Measurements from ENCODE around the gene DIP2B. TPM values are rescaled to one million over a fixed set of nuclear protein-coding genes. Genes with fewer than 3 reads are reported as not detected.

DIP2B gene
- total RNA-seq, 1 donor from 2014 or later: 45.1 TPM

GRCh38 chr12:50746431-50746830, 241.6 kb downstream of the DIP2B start:
- no peak for TF ChIP-seq CTCF (IDR thresholded peaks at IDR 0.05; ENCODE audit: unreplicated experiment)
- Mint-ChIP-seq H3K36me3 (ENCODE audit: low read depth, unreplicated experiment) (peaks cover 26% of the 10 kb centered on the region), H3K9me3 (ENCODE audit: unreplicated experiment) (no peaks in the 10 kb centered on the region), H3K4me1 (ENCODE audit: unreplicated experiment) (no peaks in the 10 kb centered on the region), H3K27ac (ENCODE audit: unreplicated experiment) (no peak overlapping the region), H3K4me3 (ENCODE audit: unreplicated experiment) (no peak overlapping the region), H3K27me3 (ENCODE audit: unreplicated experiment) (peaks cover 1% of the 10 kb centered on the region)
- DNase-seq (ENCODE audit: low spot score): no peak

- no peak for TF ChIP-seq CTCF (IDR thresholded peaks at IDR 0.05; ENCODE audit: unreplicated experiment)
- H3K9me3 Mint-ChIP-seq (ENCODE audit: unreplicated experiment): no peaks in the 10 kb centered on the region
- H3K27me3 Mint-ChIP-seq (ENCODE audit: unreplicated experiment): no peaks in the 10 kb centered on the region
- peaks cover 17% of the 10 kb centered on the region for H3K36me3 Mint-ChIP-seq (ENCODE audit: low read depth, unreplicated experiment)
- DNase-seq (ENCODE audit: low spot score): no peak
- no peak overlapping the region for H3K4me3 Mint-ChIP-seq (ENCODE audit: unreplicated experiment)
- H3K27ac Mint-ChIP-seq (ENCODE audit: unreplicated experiment): no peak overlapping the region
- H3K4me1 Mint-ChIP-seq (ENCODE audit: unreplicated experiment): no peaks in the 10 kb centered on the region
These were observed 243.0 kb downstream of the DIP2B start for GRCh38 chr12:50747817-50748216.

- Mint-ChIP-seq H3K27ac (ENCODE audit: unreplicated experiment) (peak overlapping the region; percentile 0), H3K36me3 (ENCODE audit: low read depth, unreplicated experiment) (peaks cover 11% of the 10 kb centered on the region), H3K27me3 (ENCODE audit: unreplicated experiment) (no peaks in the 10 kb centered on the region), H3K9me3 (ENCODE audit: unreplicated experiment) (no peaks in the 10 kb centered on the region), H3K4me3 (ENCODE audit: unreplicated experiment) (no peak overlapping the region), H3K4me1 (ENCODE audit: unreplicated experiment) (no peaks in the 10 kb centered on the region)
- DNase-seq (ENCODE audit: low spot score): no peak
- TF ChIP-seq CTCF (IDR thresholded peaks at IDR 0.05; ENCODE audit: unreplicated experiment): no peak
These were observed 244.7 kb downstream of the DIP2B start for GRCh38 chr12:50749459-50749882.

- H3K36me3 Mint-ChIP-seq (ENCODE audit: low read depth, unreplicated experiment): peaks cover 11% of the 10 kb centered on the region
- H3K27ac Mint-ChIP-seq (ENCODE audit: unreplicated experiment): peak overlapping the region; percentile 17
- no peak overlapping the region for H3K4me3 Mint-ChIP-seq (ENCODE audit: unreplicated experiment)
- H3K4me1 Mint-ChIP-seq (ENCODE audit: unreplicated experiment): no peaks in the 10 kb centered on the region
- DNase-seq (ENCODE audit: low spot score): no peak
- H3K9me3 Mint-ChIP-seq (ENCODE audit: unreplicated experiment): no peaks in the 10 kb centered on the region
- H3K27me3 Mint-ChIP-seq (ENCODE audit: unreplicated experiment): no peaks in the 10 kb centered on the region
- TF ChIP-seq CTCF (IDR thresholded peaks at IDR 0.05; ENCODE audit: unreplicated experiment): no peak
These were observed 245.6 kb downstream of the DIP2B start for GRCh38 chr12:50750366-50750765.

GRCh38 chr12:50751948-50752721, 247.3 kb downstream of the DIP2B start:
- no peaks in the 10 kb centered on the region for H3K27me3 Mint-ChIP-seq (ENCODE audit: unreplicated experiment)
- DNase-seq (ENCODE audit: low spot score): no peak
- H3K4me1 Mint-ChIP-seq (ENCODE audit: unreplicated experiment): no peaks in the 10 kb centered on the region
- no peak for TF ChIP-seq CTCF (IDR thresholded peaks at IDR 0.05; ENCODE audit: unreplicated experiment)
- H3K9me3 Mint-ChIP-seq (ENCODE audit: unreplicated experiment): no peaks in the 10 kb centered on the region
- H3K36me3 Mint-ChIP-seq (ENCODE audit: low read depth, unreplicated experiment): peaks cover 7% of the 10 kb centered on the region
- H3K4me3 Mint-ChIP-seq (ENCODE audit: unreplicated experiment): no peak overlapping the region
- H3K27ac Mint-ChIP-seq (ENCODE audit: unreplicated experiment): no peak overlapping the region
